Tibial nerve (tissue), 4 donors: ENCODE data around the gene BRIX1.

Experiments used
- EP300 ChIP-seq, 2 donors: sonication (generic); formaldehyde crosslinking; IDR thresholded peaks; one replicate each; pipeline ENCODE4 v1.6.1; 2017; ENCODE audit warnings: antibody characterized with exemption in 2 of 2, mild to moderate bottlenecking in 1 of 2
- POLR2A ChIP-seq, 2 donors: fragments of 450-650 bp; IDR thresholded peaks; one replicate each; pipeline ENCODE4 v1.6.1; 2017; ENCODE audit warnings: antibody characterized with exemption in 2 of 2, mild to moderate bottlenecking in 2 of 2, moderate library complexity in 2 of 2
- TF ChIP-seq, protein P1 (sequence below), 5 experiments: fragments of 200-600 bp in 3 of 5; fragments of 450-650 bp in 2 of 5; sonication (generic) in 3 of 5; IDR thresholded peaks; one replicate each; pipeline ENCODE4 v1.5.1; 2016 to 2019; ENCODE audit warnings: antibody characterized with exemption in 5 of 5, mild to moderate bottlenecking in 3 of 5, moderate library complexity in 2 of 5

DNA sequence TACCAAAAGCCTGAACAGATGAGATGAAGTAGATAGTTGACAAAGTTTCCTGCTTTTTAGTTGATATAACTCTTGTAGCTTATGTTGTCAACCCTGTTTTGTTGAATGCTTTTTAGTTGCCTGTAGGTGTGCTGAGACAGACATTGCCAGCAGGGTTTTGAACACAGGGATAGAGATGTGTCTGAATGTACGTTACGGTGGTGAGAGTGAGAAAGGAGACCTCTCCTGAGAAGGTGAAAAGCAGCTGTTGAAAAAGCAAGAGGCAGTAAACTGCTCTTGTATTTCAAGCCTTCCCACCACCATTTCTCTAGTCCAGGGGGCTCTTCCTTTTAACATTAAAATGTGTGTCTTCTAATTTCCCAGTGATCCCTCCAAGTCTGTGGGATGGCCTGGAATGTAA, 28.5 kb downstream of the BRIX1 start:
- TF ChIP-seq, protein P1, sequence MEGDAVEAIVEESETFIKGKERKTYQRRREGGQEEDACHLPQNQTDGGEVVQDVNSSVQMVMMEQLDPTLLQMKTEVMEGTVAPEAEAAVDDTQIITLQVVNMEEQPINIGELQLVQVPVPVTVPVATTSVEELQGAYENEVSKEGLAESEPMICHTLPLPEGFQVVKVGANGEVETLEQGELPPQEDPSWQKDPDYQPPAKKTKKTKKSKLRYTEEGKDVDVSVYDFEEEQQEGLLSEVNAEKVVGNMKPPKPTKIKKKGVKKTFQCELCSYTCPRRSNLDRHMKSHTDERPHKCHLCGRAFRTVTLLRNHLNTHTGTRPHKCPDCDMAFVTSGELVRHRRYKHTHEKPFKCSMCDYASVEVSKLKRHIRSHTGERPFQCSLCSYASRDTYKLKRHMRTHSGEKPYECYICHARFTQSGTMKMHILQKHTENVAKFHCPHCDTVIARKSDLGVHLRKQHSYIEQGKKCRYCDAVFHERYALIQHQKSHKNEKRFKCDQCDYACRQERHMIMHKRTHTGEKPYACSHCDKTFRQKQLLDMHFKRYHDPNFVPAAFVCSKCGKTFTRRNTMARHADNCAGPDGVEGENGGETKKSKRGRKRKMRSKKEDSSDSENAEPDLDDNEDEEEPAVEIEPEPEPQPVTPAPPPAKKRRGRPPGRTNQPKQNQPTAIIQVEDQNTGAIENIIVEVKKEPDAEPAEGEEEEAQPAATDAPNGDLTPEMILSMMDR (IDR thresholded peaks at IDR 0.05), result no peak
- TF ChIP-seq POLR2A (IDR thresholded peaks at IDR 0.05) (no peak), EP300 (IDR thresholded peaks at IDR 0.05) (no peak)
